ENCODE results near the gene POMC. TPM values are rescaled to one million over a fixed set of nuclear protein-coding genes. Genes with fewer than 3 reads are reported as not detected.
"Not testable (repeated sequence)": the region's sequence is repeated elsewhere in the genome, so short reads cannot be mapped to it uniquely, and the experiment has no call there.

POMC gene
- total RNA-seq, 1 donor from 2014 or later, result not detected

DNA sequence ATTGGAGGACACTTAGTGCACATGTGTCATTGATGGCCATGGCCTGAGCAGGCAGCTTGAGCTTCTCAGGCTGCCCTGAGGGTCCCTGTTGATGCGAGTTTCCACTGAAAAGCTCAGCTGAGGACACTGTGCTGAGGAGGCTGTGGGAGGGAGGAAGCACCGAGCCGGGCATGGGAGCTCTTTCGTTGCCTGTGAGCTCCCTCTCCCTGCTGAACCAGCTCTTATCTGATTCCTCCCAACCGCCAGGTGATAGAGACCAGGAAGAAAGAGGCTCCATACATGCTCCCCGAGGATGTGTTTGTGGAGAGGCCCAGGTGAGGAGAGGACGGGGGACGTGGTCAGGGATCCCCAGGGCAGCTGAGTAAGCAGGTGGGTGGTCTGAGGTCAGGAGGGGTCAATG lies 27.3 kb downstream of the POMC start:
- DNase-seq (ENCODE audit: low read depth) (no peak), FAIRE-seq (no peak)
- H3K27ac ChIP-seq (ENCODE audit: low read depth, low read length), result no peak overlapping the region
- no peaks in the 10 kb centered on the region for H4K20me1 ChIP-seq (ENCODE audit: insufficient read depth, low read length)
- H2AFZ ChIP-seq (ENCODE audit: low read depth, low read length), result no peak overlapping the region
- H3K9me3 Mint-ChIP-seq (ENCODE audit: unreplicated experiment), result peaks cover 2% of the 10 kb centered on the region
- peaks cover 16% of the 10 kb centered on the region for H3K36me3 Mint-ChIP-seq (ENCODE audit: low read depth, unreplicated experiment)
- H3K4me3 ChIP-seq (ENCODE audit: insufficient read depth, low read depth, low read length), result no peak overlapping the region
- H3K4me2 ChIP-seq (ENCODE audit: low read length), result no peak overlapping the region
- no peaks in the 10 kb centered on the region for H3K79me2 ChIP-seq (ENCODE audit: insufficient read depth, low read length)
- no peaks in the 10 kb centered on the region for H3K4me1 Mint-ChIP-seq (ENCODE audit: low read depth, unreplicated experiment)
- no peak overlapping the region for H3K9ac ChIP-seq (ENCODE audit: low read length)
- no peaks in the 10 kb centered on the region for H3K36me3 ChIP-seq (ENCODE audit: insufficient read depth, low read length)
- H3K27me3 ChIP-seq (ENCODE audit: insufficient read depth, low read length), result no peaks in the 10 kb centered on the region
- H3K9me3 ChIP-seq (ENCODE audit: insufficient read depth, low read depth, low read length), result no peaks in the 10 kb centered on the region
- no peak overlapping the region for H3K27ac Mint-ChIP-seq (ENCODE audit: unreplicated experiment)
- no peak overlapping the region for H3K4me3 Mint-ChIP-seq (ENCODE audit: unreplicated experiment)
- TF ChIP-seq CTCF (IDR thresholded peaks at IDR 0.05; ENCODE audit: insufficient read depth, low read depth, low read length), result no peak
- TF ChIP-seq EZH2 (IDR thresholded peaks at IDR 0.05; ENCODE audit: insufficient read depth, low read length), result no peak
- no peaks in the 10 kb centered on the region for H3K4me1 ChIP-seq (ENCODE audit: insufficient read depth, low read length)
- H3K27me3 Mint-ChIP-seq (ENCODE audit: low read depth, unreplicated experiment), result peaks cover 2% of the 10 kb centered on the region

DNA sequence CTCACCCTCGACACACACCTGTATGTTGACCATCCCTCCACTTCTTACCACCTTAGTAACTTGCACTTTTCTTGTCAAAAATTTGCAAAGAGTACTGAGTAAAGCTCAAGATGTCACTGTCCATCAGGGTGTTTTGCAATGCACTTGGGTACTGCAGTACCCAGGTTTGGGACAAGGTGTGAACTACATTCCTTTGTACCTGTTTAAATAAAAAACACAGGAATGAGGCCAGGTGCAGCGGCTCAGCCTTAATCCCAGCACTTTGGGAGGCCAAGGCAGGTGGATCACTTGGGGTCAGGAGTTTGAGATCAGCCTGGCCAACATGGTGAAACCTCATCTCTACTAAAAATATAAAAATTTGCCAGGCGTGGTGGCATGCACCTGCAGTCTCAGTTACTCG lies 27.8 kb downstream of the POMC start:
- not testable (repeated sequence) for H3K4me1 ChIP-seq (ENCODE audit: insufficient read depth, low read length); H3K27me3 ChIP-seq (ENCODE audit: insufficient read depth, low read length); H3K27ac Mint-ChIP-seq (ENCODE audit: unreplicated experiment); H3K4me2 ChIP-seq (ENCODE audit: low read length); H3K9me3 Mint-ChIP-seq (ENCODE audit: unreplicated experiment); H3K9ac ChIP-seq (ENCODE audit: low read length); H3K9me3 ChIP-seq (ENCODE audit: insufficient read depth, low read depth, low read length); H2AFZ ChIP-seq (ENCODE audit: low read depth, low read length); H3K27ac ChIP-seq (ENCODE audit: low read depth, low read length); H3K4me3 Mint-ChIP-seq (ENCODE audit: unreplicated experiment); H3K4me1 Mint-ChIP-seq (ENCODE audit: low read depth, unreplicated experiment); DNase-seq (ENCODE audit: low read depth); H3K4me3 ChIP-seq (ENCODE audit: insufficient read depth, low read depth, low read length); H3K36me3 ChIP-seq (ENCODE audit: insufficient read depth, low read length); H4K20me1 ChIP-seq (ENCODE audit: insufficient read depth, low read length); H3K27me3 Mint-ChIP-seq (ENCODE audit: low read depth, unreplicated experiment); FAIRE-seq; H3K79me2 ChIP-seq (ENCODE audit: insufficient read depth, low read length)
- peaks cover 22% of the 10 kb centered on the region for H3K36me3 Mint-ChIP-seq (ENCODE audit: low read depth, unreplicated experiment)

DNA sequence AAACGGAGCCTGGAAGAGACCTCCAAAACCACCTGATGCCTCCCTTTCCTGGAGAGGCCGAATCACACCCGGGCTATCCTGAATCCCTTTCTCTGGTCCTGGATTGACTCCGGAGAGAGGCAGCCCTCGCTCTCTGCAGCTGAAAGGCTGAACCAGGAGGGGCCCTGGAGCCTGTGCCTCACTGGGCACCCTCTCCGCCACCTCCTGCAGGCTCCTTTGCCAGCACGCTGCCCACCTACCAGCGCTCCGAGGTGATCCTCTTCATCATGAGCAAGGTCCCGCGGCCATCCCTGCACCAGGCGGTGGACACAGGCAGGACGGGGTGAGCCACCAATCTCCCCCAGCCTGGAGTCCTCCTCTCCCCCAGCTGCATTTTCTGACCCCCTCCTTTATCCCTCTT lies 35.7 kb downstream of the POMC start:
- Mint-ChIP-seq H3K4me3 (ENCODE audit: unreplicated experiment) (no peak overlapping the region), H3K4me1 (ENCODE audit: low read depth, unreplicated experiment) (peaks cover 6% of the 10 kb centered on the region), H3K27ac (ENCODE audit: unreplicated experiment) (no peak overlapping the region), H3K9me3 (ENCODE audit: unreplicated experiment) (peaks cover 4% of the 10 kb centered on the region), H3K36me3 (ENCODE audit: low read depth, unreplicated experiment) (peaks cover 24% of the 10 kb centered on the region), H3K27me3 (ENCODE audit: low read depth, unreplicated experiment) (peaks cover 14% of the 10 kb centered on the region)
- FAIRE-seq, result no peak
- Histone ChIP-seq H2AFZ (ENCODE audit: low read depth, low read length) (no peak overlapping the region), H3K9ac (ENCODE audit: low read length) (no peak overlapping the region), H3K4me2 (ENCODE audit: low read length) (no peak overlapping the region), H4K20me1 (ENCODE audit: insufficient read depth, low read length) (no peaks in the 10 kb centered on the region), H3K4me1 (ENCODE audit: insufficient read depth, low read length) (no peaks in the 10 kb centered on the region), H3K36me3 (ENCODE audit: insufficient read depth, low read length) (no peaks in the 10 kb centered on the region), H3K27me3 (ENCODE audit: insufficient read depth, low read length) (no peaks in the 10 kb centered on the region), H3K27ac (ENCODE audit: low read depth, low read length) (no peak overlapping the region), H3K9me3 (ENCODE audit: insufficient read depth, low read depth, low read length) (no peaks in the 10 kb centered on the region), H3K4me3 (ENCODE audit: insufficient read depth, low read depth, low read length) (no peak overlapping the region), H3K79me2 (ENCODE audit: insufficient read depth, low read length) (no peaks in the 10 kb centered on the region)
- DNase-seq (ENCODE audit: low read depth), result no peak
- TF ChIP-seq CTCF (IDR thresholded peaks at IDR 0.05; ENCODE audit: insufficient read depth, low read depth, low read length) (no peak), EZH2 (IDR thresholded peaks at IDR 0.05; ENCODE audit: insufficient read depth, low read length) (no peak)

All from astrocyte (in vitro differentiated cells and primary cell).